GM18505 (cell line): ENCODE measurements around the gene TMEM238L.

ENCODE experiments used
- ATAC-seq: cut with Tn5 transposase; IDR thresholded peaks from one replicate; pipeline ENCODE4 v1.9.1; 2021; ENCODE audit not compliant: unreplicated experiment
- POLR2A ChIP-seq: IDR thresholded peaks from 4 replicates; pipeline ENCODE4 v1.6.1; 2011; ENCODE audit warnings: borderline replicate concordance; ENCODE audit not compliant: insufficient read depth, insufficient read length; ENCODE audit errors: extremely low read depth

TMEM238L gene

GRCh38 chr17:10776381-10776780, 27.5 kb downstream of the TMEM238L start:
- no peak for ATAC-seq
- TF ChIP-seq POLR2A = no peak

- no peak for ATAC-seq
These were observed 28.1 kb downstream of the TMEM238L start for GRCh38 chr17:10775740-10776356.

DNA sequence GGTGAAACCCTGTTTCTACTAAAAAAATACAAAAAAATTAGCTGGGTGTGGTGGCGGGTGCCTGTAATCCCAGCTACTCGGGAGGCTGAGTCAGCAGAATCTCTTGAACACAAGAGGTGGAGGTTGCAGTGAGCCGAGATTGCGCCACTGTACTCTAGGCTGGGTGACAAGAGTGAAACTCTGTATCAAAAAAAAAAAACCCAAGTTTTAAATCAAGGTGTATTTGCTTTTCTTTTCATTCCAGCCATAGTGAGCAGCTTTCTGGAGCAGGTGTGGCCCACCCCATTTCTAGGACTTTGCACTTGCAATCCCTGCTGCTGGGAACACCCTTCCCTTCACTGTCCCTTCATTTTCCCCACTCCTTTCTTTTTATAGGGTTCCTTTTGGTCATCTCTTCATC, 28.8 kb downstream of the TMEM238L start:
- no peak for ATAC-seq
- no peak for TF ChIP-seq POLR2A

More at GRCh38 chr17:10775740-10776356, 28.1 kb downstream of the TMEM238L start:
- no peak for TF ChIP-seq POLR2A

DNA sequence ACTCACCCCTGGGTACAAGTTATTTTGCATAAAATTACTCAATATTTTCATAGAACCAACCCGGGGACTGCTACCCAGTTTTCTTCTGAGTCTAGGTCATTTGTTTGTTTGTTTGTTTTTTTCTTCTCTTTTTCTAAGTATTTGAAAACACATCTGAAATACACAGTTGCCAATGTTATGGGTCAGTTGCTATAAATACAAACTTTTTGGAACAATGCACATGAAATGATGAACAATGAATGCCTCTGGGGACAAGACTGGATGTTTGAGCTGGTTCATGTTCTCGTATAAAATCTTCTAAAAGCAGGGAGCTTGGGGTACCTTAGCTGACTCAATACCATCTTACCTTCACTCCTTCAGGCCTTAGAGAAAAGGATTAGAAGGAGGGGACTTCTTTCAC, 30.5 kb downstream of the TMEM238L start:
- no peak for ATAC-seq
- TF ChIP-seq POLR2A = no peak

GRCh38 chr17:10772425-10773380, 31.2 kb downstream of the TMEM238L start:
- ATAC-seq = no peak
- TF ChIP-seq POLR2A = no peak

DNA sequence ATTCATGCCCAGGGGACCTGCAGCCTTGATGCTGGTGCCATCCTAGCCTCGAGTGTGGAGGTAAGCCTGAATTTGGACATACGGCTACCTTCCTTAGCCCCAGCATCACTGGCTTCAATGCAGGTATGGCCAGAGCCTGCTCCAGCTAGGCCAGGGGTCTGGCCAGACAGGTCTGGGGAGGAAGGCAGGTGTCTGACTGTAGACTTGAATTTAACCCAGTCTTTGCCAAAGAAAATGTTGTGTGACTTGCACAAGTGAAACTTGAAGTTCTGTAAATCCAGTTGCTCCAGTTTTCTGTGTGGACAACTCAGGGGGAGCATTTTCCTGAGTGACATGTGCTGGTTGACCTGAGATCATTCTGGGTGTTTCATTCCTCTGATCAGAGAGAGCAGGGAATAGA, 32.8 kb downstream of the TMEM238L start:
- no peak for ATAC-seq
- TF ChIP-seq POLR2A = no peak

DNA sequence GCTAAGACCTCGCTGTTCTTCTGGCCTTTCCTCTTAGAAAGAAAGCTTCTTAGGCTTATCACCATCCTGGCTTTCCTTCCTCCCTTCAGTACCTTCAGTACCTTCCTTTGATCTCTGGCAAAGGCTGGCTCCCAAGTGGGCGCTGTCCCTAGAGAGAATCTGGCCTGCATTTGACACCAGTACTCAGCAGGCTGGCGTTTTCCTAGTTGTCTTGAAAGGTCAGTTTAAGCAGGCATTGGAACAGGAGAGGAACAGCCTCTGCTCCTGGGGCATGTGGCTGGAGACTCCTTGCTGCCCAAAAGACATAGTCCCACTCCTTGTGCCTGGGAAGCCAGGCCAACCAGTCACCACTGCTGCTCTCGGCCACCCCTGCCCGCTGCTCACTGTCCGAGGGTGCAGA, 34.1 kb downstream of the TMEM238L start:
- TF ChIP-seq POLR2A = no peak
- no peak for ATAC-seq

- no peak for ATAC-seq
- no peak for TF ChIP-seq POLR2A
These were observed 35.1 kb downstream of the TMEM238L start for GRCh38 chr17:10768750-10769251.

DNA sequence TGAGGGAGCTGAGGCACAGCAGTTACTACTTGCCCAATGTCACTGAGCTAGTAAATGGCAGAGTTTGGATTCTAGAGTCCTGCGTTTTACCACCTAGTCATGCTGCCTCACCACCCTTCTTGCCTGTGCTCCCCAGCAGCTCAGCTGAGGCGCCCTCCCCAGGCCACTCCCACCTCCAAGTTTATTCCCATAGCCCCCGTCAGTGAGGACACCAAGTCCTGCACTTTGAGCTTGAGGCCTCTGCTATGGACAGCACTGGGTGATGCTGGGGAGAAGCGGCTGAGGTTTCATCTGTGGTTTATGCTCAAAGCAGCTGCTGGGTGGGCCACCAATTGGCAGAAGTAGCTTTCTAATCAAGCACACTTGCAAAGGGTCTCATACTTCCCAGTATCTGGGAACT, 36.7 kb downstream of the TMEM238L start:
- no peak for TF ChIP-seq POLR2A
- no peak for ATAC-seq

DNA sequence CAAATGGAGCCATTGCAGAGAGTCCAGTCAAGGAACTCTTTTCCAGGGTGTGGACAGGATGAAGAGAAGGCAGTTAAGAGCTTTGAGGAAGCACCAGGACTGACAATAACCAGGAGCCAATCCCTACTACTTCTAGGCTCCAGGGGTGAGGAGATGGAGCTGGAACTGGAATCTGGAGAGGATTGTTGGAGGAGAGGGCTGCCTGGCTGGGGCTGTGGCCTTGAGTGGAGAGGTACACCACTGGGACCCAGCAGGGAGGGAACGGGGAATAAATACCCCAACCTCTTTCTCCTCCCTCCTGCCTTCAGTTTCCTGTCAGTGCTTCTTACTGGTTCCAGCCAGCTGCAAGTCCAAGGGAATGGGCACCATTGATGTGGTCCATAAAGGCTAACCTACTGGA, 41.9 kb downstream of the TMEM238L start:
- no peak for TF ChIP-seq POLR2A
- no peak for ATAC-seq

DNA sequence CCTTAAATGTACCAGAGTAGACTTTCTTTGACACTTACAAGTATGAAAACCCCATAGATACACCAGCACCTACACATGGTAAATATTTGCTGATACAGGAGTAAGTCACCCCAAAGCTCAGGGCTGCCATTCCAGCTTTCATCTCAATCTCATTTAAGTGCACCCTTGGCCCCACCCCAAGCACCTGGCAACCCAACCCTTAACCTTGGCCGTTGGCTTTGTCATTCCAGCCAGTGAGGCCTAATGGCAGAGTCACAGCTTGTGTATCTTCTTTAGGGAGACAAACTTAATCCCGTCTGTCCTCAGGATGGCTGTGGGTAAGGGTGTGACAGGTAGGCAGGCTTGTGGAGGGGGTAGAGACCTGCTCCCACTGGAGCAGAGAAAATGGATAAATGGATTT, 42.6 kb downstream of the TMEM238L start:
- no peak for ATAC-seq
- TF ChIP-seq POLR2A = no peak

DNA sequence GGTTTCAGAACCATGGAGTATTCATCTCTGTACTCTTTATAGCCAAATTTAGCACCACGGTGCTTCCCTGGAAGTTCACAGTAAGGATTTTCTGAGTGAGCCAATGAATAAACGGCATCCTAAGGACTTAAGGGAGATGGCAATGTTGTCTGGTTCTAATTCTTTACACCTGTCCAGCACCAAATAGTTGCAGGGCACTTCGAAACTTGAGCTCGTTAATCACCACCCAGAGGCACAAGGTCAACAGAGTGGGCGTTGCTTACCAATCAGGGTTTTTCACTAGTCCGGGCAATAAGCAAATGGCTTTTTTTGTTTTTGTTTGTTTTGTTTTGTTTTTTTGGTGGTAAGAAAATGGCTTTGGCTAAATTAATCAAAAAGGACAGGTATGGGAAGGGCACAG, 45.8 kb downstream of the TMEM238L start:
- ATAC-seq = no peak
- no peak for TF ChIP-seq POLR2A

GRCh38 chr17:10757647-10758046, 46.3 kb downstream of the TMEM238L start:
- no peak for TF ChIP-seq POLR2A
- no peak for ATAC-seq

DNA sequence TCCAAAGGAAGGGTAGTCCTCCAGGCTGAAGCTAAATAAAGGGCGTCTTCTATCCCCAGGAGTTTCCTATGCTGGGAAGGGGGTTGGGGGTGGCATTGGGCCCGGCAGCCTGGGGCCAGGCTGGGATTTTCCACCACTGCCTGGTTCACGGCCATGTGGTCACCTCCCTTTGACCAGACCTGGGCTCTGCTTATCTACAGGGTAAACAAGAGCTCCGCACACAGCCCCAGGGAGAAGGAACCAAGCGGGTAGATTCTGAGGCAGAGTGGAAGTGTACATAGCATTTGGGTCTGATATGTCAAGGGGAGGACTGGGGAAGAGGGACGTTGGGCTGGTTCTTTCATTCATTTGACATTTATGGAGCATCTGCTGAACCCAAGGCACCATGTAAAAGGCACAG, 46.8 kb downstream of the TMEM238L start:
- no peak for TF ChIP-seq POLR2A
- no peak for ATAC-seq
